ENCODE data around the gene PRSS2. TPM values are rescaled to one million over a fixed set of nuclear protein-coding genes. Genes with fewer than 3 reads are reported as not detected.

The PRSS2 gene
- total RNA-seq, 4 donors from 2014 or later: 0.39 TPM; not detected in 3

DNA sequence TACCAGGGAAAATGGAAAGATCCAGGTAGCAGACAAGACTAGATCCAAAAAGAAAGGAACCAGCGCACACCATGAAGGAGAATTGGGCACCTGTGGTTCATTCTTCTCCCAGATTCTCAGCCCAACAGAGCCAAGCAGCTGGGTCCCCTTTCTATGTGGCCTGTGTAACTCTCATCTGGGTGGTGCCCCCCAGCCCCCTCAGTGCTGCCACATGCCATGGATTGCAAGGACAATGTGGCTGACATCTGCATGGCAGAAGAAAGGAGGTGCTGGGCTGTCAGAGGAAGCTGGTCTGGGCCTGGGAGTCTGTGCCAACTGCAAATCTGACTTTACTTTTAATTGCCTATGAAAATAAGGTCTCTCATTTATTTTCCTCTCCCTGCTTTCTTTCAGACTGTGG is 21.4 kb downstream of the PRSS2 start:
- intact Hi-C loops (cut with DNase I): no loop called here

DNA sequence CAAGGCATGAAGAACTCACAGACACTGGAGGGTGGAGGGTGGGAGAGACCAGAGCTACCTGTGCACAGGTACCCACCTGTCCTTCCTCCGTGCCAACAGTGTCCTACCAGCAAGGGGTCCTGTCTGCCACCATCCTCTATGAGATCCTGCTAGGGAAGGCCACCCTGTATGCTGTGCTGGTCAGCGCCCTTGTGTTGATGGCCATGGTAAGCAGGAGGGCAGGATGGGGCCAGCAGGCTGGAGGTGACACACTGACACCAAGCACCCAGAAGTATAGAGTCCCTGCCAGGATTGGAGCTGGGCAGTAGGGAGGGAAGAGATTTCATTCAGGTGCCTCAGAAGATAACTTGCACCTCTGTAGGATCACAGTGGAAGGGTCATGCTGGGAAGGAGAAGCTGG is 21.8 kb downstream of the PRSS2 start:
- WGBS: 91% methylated on average over 2 of the region's 2 CpGs
- Histone ChIP-seq H3K27me3 (peaks cover 0 to 60% (median 19%) of the 10 kb centered on the region in 4 donors), H3K36me3 (no peaks in the 10 kb centered on the region), H3K27ac (replicated peaks in 1 of 4) (no peak overlapping the region), H3K9me3 (no peaks in the 10 kb centered on the region), H3K4me3 (no peak overlapping the region), H3K4me1 (peaks cover 13 to 15% (median 15%) of the 10 kb centered on the region in 4 donors)
- no peak for DNase-seq (ENCODE audit: extremely low spot score)
- TF ChIP-seq EP300 (IDR thresholded peaks at IDR 0.05): no peak
- TF ChIP-seq POLR2A (IDR thresholded peaks at IDR 0.05; ENCODE audit: low read depth): no peak
- no peak for TF ChIP-seq POLR2AphosphoS5 (IDR thresholded peaks at IDR 0.05)
- TF ChIP-seq, protein P1, sequence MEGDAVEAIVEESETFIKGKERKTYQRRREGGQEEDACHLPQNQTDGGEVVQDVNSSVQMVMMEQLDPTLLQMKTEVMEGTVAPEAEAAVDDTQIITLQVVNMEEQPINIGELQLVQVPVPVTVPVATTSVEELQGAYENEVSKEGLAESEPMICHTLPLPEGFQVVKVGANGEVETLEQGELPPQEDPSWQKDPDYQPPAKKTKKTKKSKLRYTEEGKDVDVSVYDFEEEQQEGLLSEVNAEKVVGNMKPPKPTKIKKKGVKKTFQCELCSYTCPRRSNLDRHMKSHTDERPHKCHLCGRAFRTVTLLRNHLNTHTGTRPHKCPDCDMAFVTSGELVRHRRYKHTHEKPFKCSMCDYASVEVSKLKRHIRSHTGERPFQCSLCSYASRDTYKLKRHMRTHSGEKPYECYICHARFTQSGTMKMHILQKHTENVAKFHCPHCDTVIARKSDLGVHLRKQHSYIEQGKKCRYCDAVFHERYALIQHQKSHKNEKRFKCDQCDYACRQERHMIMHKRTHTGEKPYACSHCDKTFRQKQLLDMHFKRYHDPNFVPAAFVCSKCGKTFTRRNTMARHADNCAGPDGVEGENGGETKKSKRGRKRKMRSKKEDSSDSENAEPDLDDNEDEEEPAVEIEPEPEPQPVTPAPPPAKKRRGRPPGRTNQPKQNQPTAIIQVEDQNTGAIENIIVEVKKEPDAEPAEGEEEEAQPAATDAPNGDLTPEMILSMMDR (IDR thresholded peaks at IDR 0.05): no peak
- intact Hi-C loops (cut with DNase I): no loop called here

More for the DNA sequence above, 21.4 kb downstream of the PRSS2 start:
- H3K4me1 ChIP-seq: peaks cover 8 to 10% (median 10%) of the 10 kb centered on the region in 4 donors
- no peak overlapping the region for H3K4me3 ChIP-seq
- H3K9me3 ChIP-seq: no peaks in the 10 kb centered on the region
- DNase-seq (ENCODE audit: extremely low spot score): no peak
- H3K36me3 ChIP-seq: no peaks in the 10 kb centered on the region
- WGBS: 92% methylated on average over 1 of the region's 1 CpG
- no peak for TF ChIP-seq POLR2AphosphoS5 (IDR thresholded peaks at IDR 0.05)
- TF ChIP-seq POLR2A (IDR thresholded peaks at IDR 0.05; ENCODE audit: low read depth): no peak
- no peak for TF ChIP-seq EP300 (IDR thresholded peaks at IDR 0.05)
- TF ChIP-seq, protein P1 (IDR thresholded peaks at IDR 0.05): no peak
- H3K27ac ChIP-seq (replicated peaks in 1 of 4): no peak overlapping the region
- peaks cover 0 to 58% (median 15%) of the 10 kb centered on the region in 4 donors for H3K27me3 ChIP-seq

DNA sequence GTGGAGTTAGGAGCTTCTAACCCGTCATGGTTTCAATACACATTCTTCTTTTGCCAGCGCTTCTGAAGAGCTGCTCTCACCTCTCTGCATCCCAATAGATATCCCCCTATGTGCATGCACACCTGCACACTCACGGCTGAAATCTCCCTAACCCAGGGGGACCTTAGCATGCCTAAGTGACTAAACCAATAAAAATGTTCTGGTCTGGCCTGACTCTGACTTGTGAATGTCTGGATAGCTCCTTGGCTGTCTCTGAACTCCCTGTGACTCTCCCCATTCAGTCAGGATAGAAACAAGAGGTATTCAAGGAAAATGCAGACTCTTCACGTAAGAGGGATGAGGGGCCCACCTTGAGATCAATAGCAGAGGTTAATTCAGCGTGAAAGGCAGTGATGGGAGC is 22.4 kb downstream of the PRSS2 start:
- DNase-seq (ENCODE audit: extremely low spot score): no peak
- Histone ChIP-seq H3K4me3 (no peak overlapping the region), H3K27ac (replicated peaks in 1 of 4) (no peak overlapping the region), H3K9me3 (no peaks in the 10 kb centered on the region), H3K27me3 (peaks cover 0 to 66% (median 25%) of the 10 kb centered on the region in 4 donors), H3K4me1 (peaks cover 15 to 21% (median 20%) of the 10 kb centered on the region in 4 donors), H3K36me3 (no peaks in the 10 kb centered on the region)
- WGBS: 77% methylated on average over 5 of the region's 5 CpGs
- TF ChIP-seq EP300 (IDR thresholded peaks at IDR 0.05): no peak
- no peak for TF ChIP-seq POLR2AphosphoS5 (IDR thresholded peaks at IDR 0.05)
- no peak for TF ChIP-seq POLR2A (IDR thresholded peaks at IDR 0.05; ENCODE audit: low read depth)
- TF ChIP-seq, protein P1 (IDR thresholded peaks at IDR 0.05): no peak
- intact Hi-C loops (cut with DNase I): no loop called here

DNA sequence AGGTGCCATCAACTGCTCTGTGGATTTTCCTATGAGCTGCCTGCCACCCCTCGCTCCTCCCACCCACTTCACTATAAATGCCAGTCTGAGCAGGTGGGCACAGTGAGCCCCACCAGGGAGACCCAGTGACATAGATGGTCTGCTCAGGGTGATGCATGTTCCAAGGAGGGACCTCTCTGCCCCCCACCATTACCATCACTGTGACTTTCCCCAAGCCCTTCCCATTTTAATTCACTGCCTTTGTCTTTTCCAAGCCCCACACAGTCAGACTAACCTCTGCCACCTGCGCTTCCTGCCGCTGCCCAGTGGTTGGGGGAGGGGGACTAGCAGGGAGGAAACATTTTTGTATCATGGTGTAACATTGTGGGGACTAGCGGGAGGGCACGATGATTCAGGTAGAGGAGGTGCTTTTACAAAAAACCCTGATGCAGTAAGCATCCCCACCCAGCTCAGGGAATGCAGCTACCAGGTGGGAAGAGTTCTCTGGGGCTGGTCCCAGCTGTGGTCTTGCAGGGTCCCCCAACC is 24.6 kb downstream of the PRSS2 start:
- Histone ChIP-seq H3K4me1 (peaks cover 15 to 22% (median 20%) of the 10 kb centered on the region in 4 donors), H3K36me3 (no peaks in the 10 kb centered on the region), H3K27ac (replicated peaks in 1 of 4) (no peak overlapping the region), H3K9me3 (no peaks in the 10 kb centered on the region), H3K4me3 (no peak overlapping the region), H3K27me3 (peaks cover 0 to 85% (median 27%) of the 10 kb centered on the region in 4 donors)
- intact Hi-C loops (cut with DNase I): no loop called here
- TF ChIP-seq POLR2AphosphoS5 (IDR thresholded peaks at IDR 0.05): no peak
- no peak for TF ChIP-seq EP300 (IDR thresholded peaks at IDR 0.05)
- TF ChIP-seq, protein P1 (IDR thresholded peaks at IDR 0.05): no peak
- no peak for TF ChIP-seq POLR2A (IDR thresholded peaks at IDR 0.05; ENCODE audit: low read depth)
- DNase-seq (ENCODE audit: extremely low spot score): no peak
- 34% methylated on average over 5 of the region's 5 CpGs for WGBS
